Measurements from ENCODE around the gene MYO1H. TPM values are rescaled to one million over a fixed set of nuclear protein-coding genes. Genes with fewer than 3 reads are reported as not detected.

MYO1H gene
- total and polyA plus RNA-seq, 2 of the 13 experiments (the other 11 are each of a cell fraction or from before 2014, with no cell fraction given) = not detected

- ChIA-PET POLR2A (no interaction called here), CTCF (ENCODE audit: low intra/inter-chr PET ratio, low total read pairs) (no interaction called here)
- H4K20me1 ChIP-seq (ENCODE audit: insufficient read depth, low read length) = no peaks in the 10 kb centered on the region
- ATAC-seq = no peak
- H2AFZ ChIP-seq (ENCODE audit: low read length) = no peak overlapping the region
- H3K79me2 ChIP-seq (ENCODE audit: insufficient read depth, low read length) = no peaks in the 10 kb centered on the region
- peaks cover 4% of the 10 kb centered on the region for H3K4me1 ChIP-seq (ENCODE audit: insufficient read depth, low read length)
- no peak overlapping the region for H3K4me3 ChIP-seq (replicated peaks in 1 of 3; ENCODE audit: insufficient read depth in 1 of 3, low read depth in 2 of 3, low read length in 3 of 3)
- FAIRE-seq = no peak
- H3K27ac ChIP-seq (ENCODE audit: extremely low read length, insufficient read depth, low read length) = no peak overlapping the region
- WGBS (ENCODE audit: low lambda C conversion rate) = 96% methylated on average over 7 of the region's 7 CpGs
- H3K9me3 ChIP-seq (ENCODE audit: low read length) = no peaks in the 10 kb centered on the region
- no peaks in the 10 kb centered on the region for H3K27me3 ChIP-seq (ENCODE audit: control insufficient read depth in 1 of 2, insufficient read depth in 2 of 2, low read length in 2 of 2)
- DNase-seq (ENCODE audit: low spot score) = no peak
- peaks cover 26 to 83% of the 10 kb centered on the region in 2 experiments for H3K36me3 ChIP-seq (replicated peaks in 1 of 2; ENCODE audit: control insufficient read depth in 1 of 2, insufficient read depth in 2 of 2, low read length in 2 of 2)
- no peak overlapping the region for H3K4me2 ChIP-seq (ENCODE audit: low read depth, low read length)
- H3K9ac ChIP-seq (ENCODE audit: insufficient read depth, low read depth, low read length) = no peak overlapping the region
- in situ Hi-C loops (cut with HindIII; ENCODE audit: extremely low pct_ligation_motif_present, low pct_unique_long_range_greater_than_20kb) = no loop called here
- intact Hi-C loops (cut with micrococcal nuclease; ENCODE audit: unreplicated experiment) = no loop called here
- no TSS peak for BruUV-seq (replicated peaks)
- TF ChIP-seq SSRP1 (CRISPR knock-in tag; IDR thresholded peaks at IDR 0.05) (no peak), ZKSCAN8 (CRISPR knock-in tag; IDR thresholded peaks at IDR 0.05; ENCODE audit: borderline replicate concordance) (no peak), SIX4 (CRISPR knock-in tag; IDR thresholded peaks at IDR 0.05) (no peak), ARID2 (CRISPR knock-in tag; IDR thresholded peaks at IDR 0.05; ENCODE audit: borderline replicate concordance) (no peak), ZNF572 (CRISPR knock-in tag; IDR thresholded peaks at IDR 0.05) (no peak), MAFG (CRISPR knock-in tag; IDR thresholded peaks at IDR 0.05) (no peak), THAP8 (CRISPR knock-in tag; IDR thresholded peaks at IDR 0.05; ENCODE audit: borderline replicate concordance) (no peak), HOMEZ (CRISPR knock-in tag; IDR thresholded peaks at IDR 0.05; ENCODE audit: low read depth) (no peak), ZUFSP (CRISPR knock-in tag; IDR thresholded peaks at IDR 0.05; ENCODE audit: borderline replicate concordance) (no peak), ZNF260 (CRISPR knock-in tag; IDR thresholded peaks at IDR 0.05; ENCODE audit: borderline replicate concordance, low read depth) (no peak)
- TF ChIP-seq, protein P1, sequence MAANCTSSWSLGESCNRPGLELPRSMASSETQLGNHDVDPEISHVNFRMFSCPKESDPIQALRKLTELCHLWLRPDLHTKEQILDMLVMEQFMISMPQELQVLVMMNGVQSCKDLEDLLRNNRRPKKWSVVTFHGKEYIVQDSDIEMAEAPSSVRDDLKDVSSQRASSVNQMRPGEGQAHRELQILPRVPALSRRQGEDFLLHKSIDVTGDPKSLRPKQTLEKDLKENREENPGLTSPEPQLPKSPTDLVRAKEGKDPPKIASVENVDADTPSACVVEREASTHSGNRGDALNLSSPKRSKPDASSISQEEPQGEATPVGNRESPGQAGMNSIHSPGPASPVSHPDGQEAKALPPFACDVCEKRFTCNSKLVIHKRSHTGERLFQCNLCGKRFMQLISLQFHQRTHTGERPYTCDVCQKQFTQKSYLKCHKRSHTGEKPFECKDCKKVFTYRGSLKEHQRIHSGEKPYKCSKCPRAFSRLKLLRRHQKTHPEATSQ (CRISPR knock-in tag; IDR thresholded peaks at IDR 0.05; ENCODE audit: borderline replicate concordance) = no peak
- TF ChIP-seq, protein P2, sequence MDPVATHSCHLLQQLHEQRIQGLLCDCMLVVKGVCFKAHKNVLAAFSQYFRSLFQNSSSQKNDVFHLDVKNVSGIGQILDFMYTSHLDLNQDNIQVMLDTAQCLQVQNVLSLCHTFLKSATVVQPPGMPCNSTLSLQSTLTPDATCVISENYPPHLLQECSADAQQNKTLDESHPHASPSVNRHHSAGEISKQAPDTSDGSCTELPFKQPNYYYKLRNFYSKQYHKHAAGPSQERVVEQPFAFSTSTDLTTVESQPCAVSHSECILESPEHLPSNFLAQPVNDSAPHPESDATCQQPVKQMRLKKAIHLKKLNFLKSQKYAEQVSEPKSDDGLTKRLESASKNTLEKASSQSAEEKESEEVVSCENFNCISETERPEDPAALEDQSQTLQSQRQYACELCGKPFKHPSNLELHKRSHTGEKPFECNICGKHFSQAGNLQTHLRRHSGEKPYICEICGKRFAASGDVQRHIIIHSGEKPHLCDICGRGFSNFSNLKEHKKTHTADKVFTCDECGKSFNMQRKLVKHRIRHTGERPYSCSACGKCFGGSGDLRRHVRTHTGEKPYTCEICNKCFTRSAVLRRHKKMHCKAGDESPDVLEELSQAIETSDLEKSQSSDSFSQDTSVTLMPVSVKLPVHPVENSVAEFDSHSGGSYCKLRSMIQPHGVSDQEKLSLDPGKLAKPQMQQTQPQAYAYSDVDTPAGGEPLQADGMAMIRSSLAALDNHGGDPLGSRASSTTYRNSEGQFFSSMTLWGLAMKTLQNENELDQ (CRISPR knock-in tag; IDR thresholded peaks at IDR 0.05; ENCODE audit: borderline replicate concordance) = no peak
- TF ChIP-seq, protein P3, sequence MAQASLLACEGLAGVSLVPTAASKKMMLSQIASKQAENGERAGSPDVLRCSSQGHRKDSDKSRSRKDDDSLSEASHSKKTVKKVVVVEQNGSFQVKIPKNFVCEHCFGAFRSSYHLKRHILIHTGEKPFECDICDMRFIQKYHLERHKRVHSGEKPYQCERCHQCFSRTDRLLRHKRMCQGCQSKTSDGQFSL (CRISPR knock-in tag; IDR thresholded peaks at IDR 0.05) = no peak
- TF ChIP-seq, protein P4, sequence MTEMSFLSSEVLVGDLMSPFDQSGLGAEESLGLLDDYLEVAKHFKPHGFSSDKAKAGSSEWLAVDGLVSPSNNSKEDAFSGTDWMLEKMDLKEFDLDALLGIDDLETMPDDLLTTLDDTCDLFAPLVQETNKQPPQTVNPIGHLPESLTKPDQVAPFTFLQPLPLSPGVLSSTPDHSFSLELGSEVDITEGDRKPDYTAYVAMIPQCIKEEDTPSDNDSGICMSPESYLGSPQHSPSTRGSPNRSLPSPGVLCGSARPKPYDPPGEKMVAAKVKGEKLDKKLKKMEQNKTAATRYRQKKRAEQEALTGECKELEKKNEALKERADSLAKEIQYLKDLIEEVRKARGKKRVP (CRISPR knock-in tag; IDR thresholded peaks at IDR 0.05) = no peak
Observed at GRCh38 chr12:109488051-109488665, 140.5 kb downstream of the MYO1H start.

All from HepG2 (cell line).